Mucosa of rectum (tissue), 2 donors: ENCODE data around the gene KCNJ14.

ENCODE experiments used
- H3K27ac ChIP-seq, 2 donors: one replicate each; pipeline ENCODE4 v1.7.0; 2013; ENCODE audit warnings: inconsistent platforms in 2 of 2, low read depth in 2 of 2, low read length in 2 of 2
- H3K27me3 ChIP-seq, 2 donors: one replicate each; pipeline ENCODE4 v1.7.0; 2013; ENCODE audit warnings: low read length in 2 of 2; ENCODE audit not compliant: control insufficient read depth in 2 of 2, insufficient read depth in 2 of 2
- H3K36me3 ChIP-seq, 2 donors: one replicate each; pipeline ENCODE4 v1.7.0; 2013; ENCODE audit warnings: low read length in 2 of 2; ENCODE audit not compliant: control insufficient read depth in 2 of 2, insufficient read depth in 2 of 2
- H3K4me1 ChIP-seq, 2 donors: one replicate each; pipeline ENCODE4 v1.7.0; 2013; ENCODE audit warnings: low read length in 2 of 2, mild to moderate bottlenecking in 1 of 2; ENCODE audit not compliant: control insufficient read depth in 2 of 2, insufficient read depth in 2 of 2
- H3K4me3 ChIP-seq, 2 donors: one replicate each; pipeline ENCODE4 v1.7.0; 2013; ENCODE audit warnings: low read length in 2 of 2
- H3K9ac ChIP-seq, 2 donors: one replicate each; pipeline ENCODE4 v1.7.0; 2013; ENCODE audit warnings: low read length in 2 of 2, low read depth in 1 of 2, mild to moderate bottlenecking in 1 of 2
- H3K9me3 ChIP-seq, 2 donors: one replicate each; pipeline ENCODE4 v1.7.0; 2013; ENCODE audit warnings: low read length in 2 of 2; ENCODE audit not compliant: control insufficient read depth in 2 of 2
- donor health status: healthy.
- donor health status: Normal muscosa, but diverticular disease.

KCNJ14 gene

GRCh38 chr19:48444936-48445200, 10.5 kb upstream of the KCNJ14 start:
- Histone ChIP-seq H3K4me1 (peaks cover 11 to 17% of the 10 kb centered on the region in 2 donors), H3K27me3 (peaks cover 18 to 22% of the 10 kb centered on the region in 2 donors), H3K36me3 (peaks cover 7 to 17% of the 10 kb centered on the region in 2 donors), H3K4me3 (peak overlapping the region; percentile 95 to 98), H3K9ac (peak overlapping the region in 1 of 2 donors; percentile 84), H3K9me3 (no peaks in the 10 kb centered on the region), H3K27ac (peak overlapping the region; percentile 86 to 87)

DNA sequence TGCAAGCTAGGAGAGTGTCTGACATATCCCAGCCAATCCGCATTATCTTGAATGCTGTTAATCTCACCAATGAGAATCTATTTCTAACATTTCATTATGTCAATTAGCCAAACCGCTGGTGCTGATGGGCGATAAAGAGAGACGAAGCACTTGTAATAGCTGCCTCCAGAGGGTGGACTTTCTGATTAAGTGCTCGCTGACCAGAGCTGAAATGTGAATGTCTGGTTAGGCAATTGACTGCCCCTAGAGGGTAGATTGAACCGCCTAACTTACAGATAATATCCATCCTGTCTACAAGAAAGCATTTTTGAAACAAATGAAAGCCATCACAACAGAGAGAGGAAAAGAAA, 10.1 kb upstream of the KCNJ14 start:
- Histone ChIP-seq H3K9ac (peak overlapping the region; percentile 84 to 92), H3K27ac (peak overlapping the region; percentile 86 to 87), H3K4me3 (peak overlapping the region; percentile 95 to 98), H3K4me1 (peaks cover 11 to 17% of the 10 kb centered on the region in 2 donors), H3K9me3 (no peaks in the 10 kb centered on the region), H3K27me3 (peaks cover 18 to 22% of the 10 kb centered on the region in 2 donors), H3K36me3 (peaks cover 8 to 19% of the 10 kb centered on the region in 2 donors)

- H3K4me3 ChIP-seq: peak within 1 kb of the TSS; percentile 95 to 98
- peaks cover 16 to 22% of the 10 kb centered on the region in 2 donors for H3K27me3 ChIP-seq
- peak within 1 kb of the TSS; percentile 84 to 92 for H3K9ac ChIP-seq
- peaks cover 14 to 25% of the 10 kb centered on the region in 2 donors for H3K36me3 ChIP-seq
- peak within 1 kb of the TSS; percentile 86 to 87 for H3K27ac ChIP-seq
- no peaks in the 10 kb centered on the region for H3K9me3 ChIP-seq
- peaks cover 11 to 17% of the 10 kb centered on the region in 2 donors for H3K4me1 ChIP-seq
Observed at GRCh38 chr19:48445606-48446481, 9.5 kb upstream of the KCNJ14 start, which contains the start of gene GRWD1. TSS of gene GRWD1 (plus strand) at chr19:48445983. CDS start at chr19:48446006, 23 bp downstream.

DNA sequence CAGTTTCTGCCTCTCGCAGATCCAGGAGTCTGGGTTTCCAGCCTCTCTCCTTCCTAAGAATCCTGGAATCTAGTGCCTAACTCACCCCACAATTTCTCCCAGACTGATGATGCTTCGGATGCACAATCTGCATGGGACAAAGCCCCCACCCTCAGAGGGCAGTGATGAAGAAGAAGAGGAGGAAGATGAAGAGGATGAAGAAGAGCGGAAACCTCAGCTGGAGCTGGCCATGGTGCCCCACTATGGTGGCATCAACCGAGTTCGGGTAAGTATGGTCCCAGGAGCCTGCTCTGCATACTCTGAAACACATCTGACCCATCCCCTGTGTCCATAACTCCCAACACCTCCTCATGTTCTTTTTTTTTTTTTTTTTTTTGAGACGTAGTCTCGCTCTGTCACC, 8.8 kb upstream of the KCNJ14 start:
- Histone ChIP-seq H3K27ac (no peak overlapping the region), H3K36me3 (peaks cover 20 to 32% of the 10 kb centered on the region in 2 donors), H3K27me3 (peaks cover 12 to 19% of the 10 kb centered on the region in 2 donors), H3K9ac (peak overlapping the region; percentile 84 to 92), H3K4me1 (peaks cover 11 to 17% of the 10 kb centered on the region in 2 donors), H3K4me3 (peak overlapping the region; percentile 95 to 98), H3K9me3 (no peaks in the 10 kb centered on the region)

- Histone ChIP-seq H3K4me3 (no peak overlapping the region), H3K4me1 (peaks cover 17 to 20% of the 10 kb centered on the region in 2 donors), H3K27ac (no peak overlapping the region), H3K9me3 (no peaks in the 10 kb centered on the region), H3K9ac (no peak overlapping the region), H3K27me3 (peaks cover 8 to 12% of the 10 kb centered on the region in 2 donors), H3K36me3 (peaks cover 34 to 41% of the 10 kb centered on the region in 2 donors)
Observed at GRCh38 chr19:48448563-48448962, 6.8 kb upstream of the KCNJ14 start.

DNA sequence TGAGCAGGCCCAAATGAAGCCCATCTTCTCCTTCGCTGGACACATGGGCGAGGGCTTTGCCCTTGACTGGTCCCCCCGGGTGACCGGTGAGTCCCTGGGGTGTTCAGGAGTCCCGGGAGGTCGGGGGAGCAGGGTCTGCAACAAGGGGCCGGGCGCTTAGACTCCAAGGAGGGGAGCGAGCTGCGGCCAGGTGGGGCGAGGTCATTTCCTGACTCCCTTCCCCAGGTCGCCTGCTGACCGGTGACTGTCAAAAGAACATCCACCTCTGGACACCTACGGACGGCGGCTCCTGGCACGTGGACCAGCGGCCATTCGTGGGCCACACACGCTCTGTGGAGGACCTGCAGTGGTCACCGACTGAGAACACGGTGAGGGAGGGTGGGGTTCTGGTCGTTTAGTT, 4.9 kb upstream of the KCNJ14 start:
- Histone ChIP-seq H3K4me1 (peaks cover 5 to 13% of the 10 kb centered on the region in 2 donors), H3K36me3 (peaks cover 41 to 44% of the 10 kb centered on the region in 2 donors), H3K27ac (no peak overlapping the region), H3K9me3 (no peaks in the 10 kb centered on the region), H3K9ac (no peak overlapping the region), H3K27me3 (no peaks in the 10 kb centered on the region), H3K4me3 (no peak overlapping the region)

GRCh38 chr19:48450863-48451262, 4.5 kb upstream of the KCNJ14 start:
- Histone ChIP-seq H3K4me1 (peaks cover 5 to 13% of the 10 kb centered on the region in 2 donors), H3K9ac (no peak overlapping the region), H3K27ac (no peak overlapping the region), H3K9me3 (no peaks in the 10 kb centered on the region), H3K27me3 (no peaks in the 10 kb centered on the region), H3K36me3 (peaks cover 41 to 44% of the 10 kb centered on the region in 2 donors), H3K4me3 (no peak overlapping the region)

GRCh38 chr19:48451624-48452023, 3.8 kb upstream of the KCNJ14 start:
- Histone ChIP-seq H3K9ac (no peak overlapping the region), H3K4me3 (no peak overlapping the region), H3K36me3 (peaks cover 47 to 50% of the 10 kb centered on the region in 2 donors), H3K4me1 (peaks cover under 1 to 9% of the 10 kb centered on the region in 2 donors), H3K27ac (peak overlapping the region in 1 of 2 donors; percentile 35), H3K27me3 (no peaks in the 10 kb centered on the region), H3K9me3 (no peaks in the 10 kb centered on the region)

GRCh38 chr19:48452289-48453190, 2.8 kb upstream of the KCNJ14 start:
- H3K36me3 ChIP-seq: peaks cover 47 to 50% of the 10 kb centered on the region in 2 donors
- no peaks in the 10 kb centered on the region for H3K9me3 ChIP-seq
- peaks cover 0 to 9% of the 10 kb centered on the region in 2 donors for H3K4me1 ChIP-seq
- no peak overlapping the region for H3K9ac ChIP-seq
- no peak overlapping the region for H3K4me3 ChIP-seq
- H3K27me3 ChIP-seq: no peaks in the 10 kb centered on the region
- peak overlapping the region in 1 of 2 donors; percentile 64 for H3K27ac ChIP-seq
